ENCODE results near the gene ITGB3BP.
"Not testable (repeated sequence)": the region's sequence is repeated elsewhere in the genome, so short reads cannot be mapped to it uniquely, and the experiment has no call there.

The ITGB3BP gene

DNA sequence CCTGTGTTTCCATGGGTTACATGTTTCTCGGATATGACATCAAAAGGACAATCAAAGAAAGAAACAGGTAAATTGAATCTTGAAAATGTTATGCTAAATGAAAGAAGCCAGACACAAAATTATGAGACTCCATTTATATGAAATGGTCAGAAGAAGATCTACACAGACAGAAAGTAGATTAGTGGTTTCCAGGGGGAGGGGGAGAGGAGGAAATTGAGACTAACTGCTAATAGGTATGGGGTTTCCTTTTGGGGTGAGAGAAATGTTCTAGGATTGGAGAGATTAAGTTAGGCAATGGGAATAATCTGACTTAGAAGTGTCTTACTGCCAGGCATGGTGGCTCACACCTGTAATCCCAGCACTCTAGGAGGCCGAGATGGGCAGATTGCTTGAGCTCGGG, 21.8 kb downstream of the ITGB3BP start:
- Histone ChIP-seq H3K9me3 (ENCODE audit: insufficient read depth, low read depth, low read length) (no peaks in the 10 kb centered on the region), H3K36me3 (ENCODE audit: insufficient read depth, low read depth, low read length) (peaks cover 1% of the 10 kb centered on the region; the same call in 1 of the 2 replicates), H3K4me1 (ENCODE audit: insufficient read depth, low read length) (no peaks in the 10 kb centered on the region), H3K9ac (ENCODE audit: low read depth, low read length) (no peak overlapping the region), H3K4me3 (ENCODE audit: low read length) (no peak overlapping the region), H3K27ac (ENCODE audit: low read length) (no peak overlapping the region), H3K27me3 (ENCODE audit: insufficient read depth, low read length) (no peaks in the 10 kb centered on the region)

DNA sequence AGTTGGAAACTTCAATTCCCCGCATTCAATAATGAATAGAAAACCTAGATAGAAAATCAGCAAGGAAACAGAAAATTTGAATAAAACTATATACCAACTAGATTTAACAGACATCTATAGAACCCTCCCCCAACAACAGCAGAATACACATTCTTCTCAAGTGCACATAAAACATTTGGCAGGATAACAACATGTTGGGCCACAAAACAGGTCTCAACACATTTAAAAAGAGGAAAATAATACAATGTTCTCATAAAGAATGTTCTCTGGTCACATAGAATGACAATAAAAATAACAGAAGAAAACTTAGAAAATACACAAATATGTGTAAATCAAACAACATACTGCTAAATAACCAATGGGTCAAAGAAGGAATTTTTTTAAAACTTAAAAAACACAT, 24.9 kb downstream of the ITGB3BP start:
- H3K27me3 ChIP-seq (ENCODE audit: insufficient read depth, low read length) = no peaks in the 10 kb centered on the region
- no peak overlapping the region for H3K4me3 ChIP-seq (ENCODE audit: low read length)
- H3K4me1 ChIP-seq (ENCODE audit: insufficient read depth, low read length) = no peaks in the 10 kb centered on the region
- no peak overlapping the region for H3K27ac ChIP-seq (ENCODE audit: low read length)
- no peaks in the 10 kb centered on the region for H3K36me3 ChIP-seq (ENCODE audit: insufficient read depth, low read depth, low read length)
- no peak overlapping the region for H3K9ac ChIP-seq (ENCODE audit: low read depth, low read length)
- no peaks in the 10 kb centered on the region for H3K9me3 ChIP-seq (ENCODE audit: insufficient read depth, low read depth, low read length)

DNA sequence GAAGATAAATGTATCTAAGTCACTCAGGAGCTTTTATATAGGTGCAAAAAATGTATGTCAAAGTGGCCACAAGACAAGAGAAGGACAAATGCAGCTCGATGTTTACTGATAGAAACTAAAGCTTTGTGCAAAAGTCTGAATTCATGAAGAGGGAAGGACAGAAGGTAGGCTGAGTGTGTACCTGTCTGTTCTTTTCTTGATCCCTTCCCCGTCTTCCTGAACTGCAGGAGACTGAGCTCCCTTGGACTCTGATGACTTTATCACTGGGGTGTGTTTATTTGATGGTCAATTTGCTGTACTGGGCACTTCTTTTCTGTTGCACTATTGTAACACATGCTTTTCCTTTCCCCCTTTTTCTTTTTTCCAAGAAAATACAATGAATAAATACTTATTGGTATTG, 25.4 kb downstream of the ITGB3BP start:
- H3K9me3 ChIP-seq (ENCODE audit: insufficient read depth, low read depth, low read length) = no peaks in the 10 kb centered on the region
- H3K27me3 ChIP-seq (ENCODE audit: insufficient read depth, low read length) = no peaks in the 10 kb centered on the region
- no peak overlapping the region for H3K4me3 ChIP-seq (ENCODE audit: low read length)
- no peak overlapping the region for H3K27ac ChIP-seq (ENCODE audit: low read length)
- no peaks in the 10 kb centered on the region for H3K4me1 ChIP-seq (ENCODE audit: insufficient read depth, low read length)
- H3K36me3 ChIP-seq (ENCODE audit: insufficient read depth, low read depth, low read length) = no peaks in the 10 kb centered on the region
- no peak overlapping the region for H3K9ac ChIP-seq (ENCODE audit: low read depth, low read length)

DNA sequence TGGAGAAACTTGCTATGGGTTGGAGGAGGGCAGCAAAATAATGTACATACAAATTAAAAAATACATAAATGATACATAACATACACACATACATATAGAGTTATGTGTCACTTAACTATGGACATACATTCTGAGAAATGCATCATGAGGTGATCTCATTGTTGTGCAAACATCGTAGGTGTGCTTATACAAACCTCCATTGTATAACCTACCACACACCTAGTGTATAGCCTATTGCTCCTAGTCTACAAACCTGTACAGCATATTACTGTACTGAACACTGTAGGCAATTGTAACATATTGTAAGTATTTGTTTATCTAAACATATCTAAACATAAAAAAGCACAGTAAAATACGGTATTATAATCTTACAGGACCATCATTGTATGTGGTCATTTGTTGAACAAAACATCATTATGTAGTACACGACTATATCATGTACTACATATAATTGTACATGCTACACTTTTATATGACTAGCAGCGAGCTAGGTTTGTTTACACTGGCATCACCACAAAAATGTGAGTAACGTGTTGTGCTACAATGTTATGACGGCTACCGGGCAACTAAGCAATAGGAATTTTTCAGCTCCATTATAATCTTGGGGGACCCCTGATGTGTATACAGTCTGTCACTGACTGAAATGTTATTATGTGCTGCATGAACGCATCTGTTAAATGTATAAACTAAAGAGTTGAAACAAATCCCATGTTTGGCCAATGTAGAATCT, 35.5 kb downstream of the ITGB3BP start:
- Histone ChIP-seq H3K27ac (ENCODE audit: low read length) (no peak overlapping the region), H3K4me3 (ENCODE audit: low read length) (no peak overlapping the region), H3K27me3 (ENCODE audit: insufficient read depth, low read length) (no peaks in the 10 kb centered on the region), H3K4me1 (ENCODE audit: insufficient read depth, low read length) (no peaks in the 10 kb centered on the region), H3K36me3 (ENCODE audit: insufficient read depth, low read depth, low read length) (no peaks in the 10 kb centered on the region), H3K9me3 (ENCODE audit: insufficient read depth, low read depth, low read length) (no peaks in the 10 kb centered on the region), H3K9ac (ENCODE audit: low read depth, low read length) (no peak overlapping the region)

DNA sequence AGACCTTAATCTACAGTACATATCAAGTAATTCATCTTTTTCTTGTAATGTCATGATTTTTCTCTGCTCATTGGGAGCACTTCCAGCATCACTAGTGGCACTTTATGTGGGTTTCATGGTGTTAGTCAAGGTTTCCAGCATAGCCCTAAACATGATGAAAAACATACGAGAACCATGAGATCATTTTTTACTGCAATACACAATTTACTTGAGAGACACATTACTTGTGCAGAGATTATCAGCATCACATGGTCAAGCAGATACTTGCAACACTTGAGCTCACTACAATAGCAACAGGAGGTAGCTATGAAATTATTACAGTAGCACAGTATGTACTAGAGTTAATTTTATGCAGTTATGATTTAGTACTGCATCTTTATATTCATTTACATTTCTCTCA, 36.4 kb downstream of the ITGB3BP start:
- Histone ChIP-seq H3K36me3 (ENCODE audit: insufficient read depth, low read depth, low read length) (no peaks in the 10 kb centered on the region), H3K4me3 (ENCODE audit: low read length) (no peak overlapping the region), H3K4me1 (ENCODE audit: insufficient read depth, low read length) (no peaks in the 10 kb centered on the region), H3K9me3 (ENCODE audit: insufficient read depth, low read depth, low read length) (no peaks in the 10 kb centered on the region), H3K27ac (ENCODE audit: low read length) (no peak overlapping the region), H3K9ac (ENCODE audit: low read depth, low read length) (no peak overlapping the region), H3K27me3 (ENCODE audit: insufficient read depth, low read length) (no peaks in the 10 kb centered on the region)

DNA sequence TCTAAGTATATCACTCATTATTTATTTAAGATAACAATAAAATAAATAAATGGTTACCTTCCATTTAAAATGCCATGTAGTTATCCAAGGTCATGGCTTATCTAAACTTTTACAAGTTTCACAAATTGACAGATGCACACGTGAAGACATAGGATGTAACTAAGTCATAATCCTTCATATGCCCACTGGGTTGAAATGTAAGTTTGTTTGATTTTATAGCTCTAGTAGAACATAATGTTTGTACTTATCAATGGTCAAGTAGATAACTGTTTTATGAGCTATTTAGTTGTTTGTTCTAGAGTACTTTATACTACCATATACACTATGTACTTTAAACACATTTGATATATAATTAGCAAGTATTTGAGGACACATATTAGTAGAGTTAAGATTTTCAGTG, 43.0 kb downstream of the ITGB3BP start:
- H3K36me3 ChIP-seq (ENCODE audit: insufficient read depth, low read depth, low read length) = peaks cover 13% of the 10 kb centered on the region
- H3K4me1 ChIP-seq (ENCODE audit: insufficient read depth, low read length) = no peaks in the 10 kb centered on the region
- no peak overlapping the region for H3K27ac ChIP-seq (ENCODE audit: low read length)
- no peaks in the 10 kb centered on the region for H3K27me3 ChIP-seq (ENCODE audit: insufficient read depth, low read length)
- no peaks in the 10 kb centered on the region for H3K9me3 ChIP-seq (ENCODE audit: insufficient read depth, low read depth, low read length)
- no peak overlapping the region for H3K9ac ChIP-seq (ENCODE audit: low read depth, low read length)
- no peak overlapping the region for H3K4me3 ChIP-seq (ENCODE audit: low read length)

DNA sequence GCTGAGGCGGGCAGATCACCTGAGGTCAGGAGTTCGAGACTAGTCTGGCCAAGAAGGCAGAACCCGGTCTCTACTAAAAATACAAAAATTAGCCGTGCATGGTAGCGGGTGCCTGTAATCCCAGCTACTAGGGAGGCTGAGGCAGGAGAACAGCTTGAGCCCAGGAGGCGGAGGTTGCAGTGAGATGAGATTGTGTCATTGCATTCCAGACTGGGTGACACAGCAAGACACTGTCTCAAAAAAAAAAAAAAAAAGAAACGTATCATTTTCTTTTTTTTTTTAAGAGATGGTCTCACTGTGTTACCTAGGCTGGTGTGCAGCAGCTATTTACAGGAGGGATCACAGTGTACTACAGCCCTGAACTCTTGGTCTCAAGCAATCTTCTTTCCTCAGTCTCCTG, 47.3 kb downstream of the ITGB3BP start:
- H3K9me3 ChIP-seq (ENCODE audit: insufficient read depth, low read depth, low read length) = peaks cover 11% of the 10 kb centered on the region
- peaks cover 20% of the 10 kb centered on the region for H3K36me3 ChIP-seq (ENCODE audit: insufficient read depth, low read depth, low read length)
- H3K4me3 ChIP-seq (ENCODE audit: low read length) = no peak overlapping the region
- H3K27me3 ChIP-seq (ENCODE audit: insufficient read depth, low read length) = no peaks in the 10 kb centered on the region
- no peak overlapping the region for H3K9ac ChIP-seq (ENCODE audit: low read depth, low read length)
- H3K27ac ChIP-seq (ENCODE audit: low read length) = no peak overlapping the region
- H3K4me1 ChIP-seq (ENCODE audit: insufficient read depth, low read length) = no peaks in the 10 kb centered on the region

DNA sequence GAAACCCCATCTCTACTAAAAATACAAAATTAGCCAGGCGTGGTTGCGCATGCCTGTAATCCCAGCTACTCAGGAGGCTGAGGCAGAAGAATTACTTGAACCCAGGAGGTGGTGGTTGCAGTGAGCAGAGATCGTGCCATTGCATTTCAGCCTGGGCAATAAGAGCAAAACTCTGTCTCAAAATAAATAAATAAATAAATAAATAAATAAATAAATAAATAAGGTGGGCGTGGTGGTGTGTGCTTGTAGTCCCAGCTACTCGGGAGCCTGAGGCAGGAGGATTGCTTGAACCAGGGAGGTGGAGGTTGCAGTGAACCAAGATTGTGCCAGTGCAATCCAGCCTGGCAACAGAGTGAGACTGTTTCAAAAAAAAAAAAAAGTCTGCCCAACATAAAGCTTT, 54.3 kb downstream of the ITGB3BP start:
- not testable (repeated sequence) for H3K9ac ChIP-seq (ENCODE audit: low read depth, low read length); H3K27ac ChIP-seq (ENCODE audit: low read length); H3K4me3 ChIP-seq (ENCODE audit: low read length); H3K4me1 ChIP-seq (ENCODE audit: insufficient read depth, low read length); H3K36me3 ChIP-seq (ENCODE audit: insufficient read depth, low read depth, low read length); H3K27me3 ChIP-seq (ENCODE audit: insufficient read depth, low read length)
- H3K9me3 ChIP-seq (ENCODE audit: insufficient read depth, low read depth, low read length) = peaks cover 18% of the 10 kb centered on the region

DNA sequence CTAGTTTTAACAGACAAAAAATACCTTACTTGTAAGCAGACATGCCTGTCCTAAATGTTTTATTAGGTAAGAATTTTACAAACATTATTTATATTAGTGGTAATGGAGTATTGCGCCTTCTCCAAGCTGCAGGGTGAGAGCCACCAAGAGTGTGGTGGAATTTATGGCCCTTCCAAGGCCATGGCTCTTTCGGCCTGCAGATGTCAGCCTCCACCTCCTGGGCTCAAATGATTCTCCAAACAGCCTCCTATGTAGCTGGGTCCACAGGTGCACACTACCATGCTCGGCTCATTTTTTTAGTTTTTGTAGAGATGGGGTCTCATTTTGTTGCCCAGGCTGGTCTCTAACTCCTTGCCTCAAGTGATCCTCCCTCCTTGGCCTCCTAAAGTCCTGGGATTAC, 56.3 kb downstream of the ITGB3BP start:
- Histone ChIP-seq H3K4me1 (ENCODE audit: insufficient read depth, low read length) (no peaks in the 10 kb centered on the region), H3K4me3 (ENCODE audit: low read length) (no peak overlapping the region), H3K27me3 (ENCODE audit: insufficient read depth, low read length) (no peaks in the 10 kb centered on the region), H3K27ac (ENCODE audit: low read length) (no peak overlapping the region), H3K36me3 (ENCODE audit: insufficient read depth, low read depth, low read length) (peaks cover 10% of the 10 kb centered on the region), H3K9ac (ENCODE audit: low read depth, low read length) (no peak overlapping the region), H3K9me3 (ENCODE audit: insufficient read depth, low read depth, low read length) (peaks cover 19% of the 10 kb centered on the region)

DNA sequence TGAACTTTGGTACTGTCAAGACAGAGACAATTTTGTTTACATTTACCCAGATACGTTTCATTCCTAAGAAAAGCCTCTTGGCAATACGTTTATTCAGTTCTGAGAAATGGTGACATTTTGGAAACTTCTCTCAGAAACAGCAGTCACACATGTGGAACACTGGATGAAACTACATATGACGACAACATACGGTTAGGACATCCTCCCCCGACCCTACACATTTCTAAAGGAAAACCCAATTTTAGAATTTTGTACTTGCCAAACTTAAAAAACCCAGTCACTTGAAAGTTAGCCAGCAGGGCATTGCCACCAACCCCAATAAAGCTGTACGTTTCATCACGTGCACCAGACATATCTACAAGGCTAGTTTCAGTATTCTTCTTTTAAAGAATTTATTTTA, 56.8 kb downstream of the ITGB3BP start:
- peaks cover 23% of the 10 kb centered on the region for H3K9me3 ChIP-seq (ENCODE audit: insufficient read depth, low read depth, low read length)
- no peaks in the 10 kb centered on the region for H3K27me3 ChIP-seq (ENCODE audit: insufficient read depth, low read length)
- no peak overlapping the region for H3K27ac ChIP-seq (ENCODE audit: low read length)
- no peak overlapping the region for H3K9ac ChIP-seq (ENCODE audit: low read depth, low read length)
- H3K4me3 ChIP-seq (ENCODE audit: low read length) = no peak overlapping the region
- H3K36me3 ChIP-seq (ENCODE audit: insufficient read depth, low read depth, low read length) = peaks cover 15% of the 10 kb centered on the region
- H3K4me1 ChIP-seq (ENCODE audit: insufficient read depth, low read length) = no peaks in the 10 kb centered on the region

DNA sequence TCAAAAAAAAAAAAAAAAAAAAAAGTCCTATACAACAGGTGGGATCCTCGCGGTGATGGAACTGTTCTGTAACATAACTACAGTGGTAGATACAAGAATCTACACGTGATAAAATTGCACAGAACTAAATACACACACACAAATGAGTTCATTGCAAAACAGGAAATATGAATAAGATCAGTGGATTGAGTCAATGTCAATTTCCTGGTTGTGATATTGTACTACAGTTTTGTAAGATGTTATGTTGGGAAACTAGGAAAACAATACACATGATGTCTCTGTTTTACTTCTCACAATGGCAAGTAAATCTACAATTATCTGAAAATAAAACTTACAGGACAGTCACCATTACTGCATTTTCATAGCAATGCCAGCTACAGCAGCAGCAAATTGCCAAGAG, 59.8 kb downstream of the ITGB3BP start:
- no peaks in the 10 kb centered on the region for H3K27me3 ChIP-seq (ENCODE audit: insufficient read depth, low read length)
- H3K4me1 ChIP-seq (ENCODE audit: insufficient read depth, low read length) = no peaks in the 10 kb centered on the region
- no peak overlapping the region for H3K4me3 ChIP-seq (ENCODE audit: low read length)
- H3K27ac ChIP-seq (ENCODE audit: low read length) = no peak overlapping the region
- H3K36me3 ChIP-seq (ENCODE audit: insufficient read depth, low read depth, low read length) = peaks cover 12% of the 10 kb centered on the region
- peaks cover 14% of the 10 kb centered on the region for H3K9me3 ChIP-seq (ENCODE audit: insufficient read depth, low read depth, low read length)
- no peak overlapping the region for H3K9ac ChIP-seq (ENCODE audit: low read depth, low read length)

DNA sequence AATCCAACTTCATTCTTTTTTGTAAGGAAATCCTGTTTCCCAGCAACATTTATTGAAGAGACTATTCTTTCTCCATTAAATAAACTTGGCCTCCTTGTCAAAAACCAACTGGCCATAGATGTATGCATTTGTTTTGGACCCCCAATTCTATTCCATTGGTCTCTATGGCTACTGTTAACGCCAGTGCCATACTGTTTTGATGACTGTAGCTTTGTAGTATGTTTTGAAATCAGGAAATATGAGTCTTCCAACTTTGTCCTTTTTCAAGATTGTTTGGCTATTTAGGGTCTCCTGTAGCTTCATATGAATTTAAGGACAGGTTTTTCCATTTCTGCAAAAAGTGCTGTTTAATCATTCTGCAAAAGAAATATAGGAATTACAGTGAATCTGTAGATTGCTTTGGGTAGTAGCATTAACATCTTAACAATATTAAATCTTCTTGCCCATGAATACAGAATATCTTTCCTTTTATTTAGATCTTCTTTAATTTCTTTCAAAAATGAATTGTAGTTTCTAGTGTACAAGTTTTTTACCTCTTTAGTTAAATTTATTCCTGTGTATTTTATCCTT, 61.3 kb downstream of the ITGB3BP start:
- Histone ChIP-seq H3K27ac (ENCODE audit: low read length) (no peak overlapping the region), H3K9me3 (ENCODE audit: insufficient read depth, low read depth, low read length) (peaks cover 14% of the 10 kb centered on the region), H3K4me3 (ENCODE audit: low read length) (no peak overlapping the region), H3K4me1 (ENCODE audit: insufficient read depth, low read length) (no peaks in the 10 kb centered on the region), H3K9ac (ENCODE audit: low read depth, low read length) (no peak overlapping the region), H3K27me3 (ENCODE audit: insufficient read depth, low read length) (no peaks in the 10 kb centered on the region), H3K36me3 (ENCODE audit: insufficient read depth, low read depth, low read length) (peaks cover 12% of the 10 kb centered on the region)
